Subcutaneous adipose tissue (tissue), 4 donors: ENCODE data around the gene EGFR. TPM values are rescaled to one million over a fixed set of nuclear protein-coding genes. Genes with fewer than 3 reads are reported as not detected.

Source experiments
- CTCF ChIP-seq: fragments of 450-650 bp; IDR thresholded peaks from one replicate; pipeline ENCODE4 v1.5.1; 2016; ENCODE audit warnings: low read depth, mild to moderate bottlenecking, control low read depth, antibody characterized with exemption, moderate library complexity
- total RNA-seq, 4 donors: library from RNA; depleted of rRNA; stranded (reverse); fragments of >200 nt; gene quantifications; one replicate each; pipeline ENCODE4 v1.1.0, GENCODE V29; 2016

EGFR gene
- total RNA-seq, 4 donors from 2014 or later: 84.0 to 132 (median 102) TPM

DNA sequence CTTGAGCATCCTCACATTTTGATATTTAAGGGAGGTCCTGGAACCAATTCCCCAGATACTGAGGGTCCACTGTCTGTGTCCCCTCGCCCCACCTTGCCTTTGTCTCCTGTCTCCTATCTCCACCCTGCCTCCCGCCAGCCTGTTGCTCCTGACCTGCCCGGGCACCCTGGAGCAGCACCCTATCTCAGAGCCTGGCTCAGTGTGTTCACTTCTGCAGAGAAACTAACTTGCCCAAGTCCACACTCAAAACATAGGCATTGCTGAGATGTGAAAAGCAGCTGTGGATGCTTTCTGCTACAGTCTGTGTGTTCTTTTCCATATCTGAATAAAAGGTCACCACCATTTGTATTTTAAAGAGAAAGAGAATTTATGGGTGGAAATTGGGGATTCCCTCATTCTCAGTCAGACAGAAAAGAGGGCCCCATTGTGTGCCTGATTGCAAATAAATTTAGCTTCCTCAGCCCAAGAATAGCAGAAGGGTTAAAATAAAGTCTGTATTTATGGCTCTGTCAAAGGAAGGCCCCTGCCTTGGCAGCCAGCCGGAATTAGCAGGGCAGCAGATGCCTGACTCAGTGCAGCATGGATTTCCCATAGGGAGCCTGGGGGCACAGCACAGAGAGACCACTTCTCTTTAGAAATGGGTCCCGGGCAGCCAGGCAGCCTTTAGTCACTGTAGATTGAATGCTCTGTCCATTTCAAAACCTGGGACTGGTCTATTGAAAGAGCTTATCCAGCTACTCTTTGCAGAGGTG lies 161.3 kb downstream of the EGFR start:
- TF ChIP-seq CTCF: no peak

GRCh38 chr7:55180963-55181542 lies 162.2 kb downstream of the EGFR start:
- no peak for TF ChIP-seq CTCF

- no peak for TF ChIP-seq CTCF
Measured at GRCh38 chr7:55181762-55182161, 162.9 kb downstream of the EGFR start.

GRCh38 chr7:55183897-55184296 lies 165.1 kb downstream of the EGFR start:
- no peak for TF ChIP-seq CTCF

DNA sequence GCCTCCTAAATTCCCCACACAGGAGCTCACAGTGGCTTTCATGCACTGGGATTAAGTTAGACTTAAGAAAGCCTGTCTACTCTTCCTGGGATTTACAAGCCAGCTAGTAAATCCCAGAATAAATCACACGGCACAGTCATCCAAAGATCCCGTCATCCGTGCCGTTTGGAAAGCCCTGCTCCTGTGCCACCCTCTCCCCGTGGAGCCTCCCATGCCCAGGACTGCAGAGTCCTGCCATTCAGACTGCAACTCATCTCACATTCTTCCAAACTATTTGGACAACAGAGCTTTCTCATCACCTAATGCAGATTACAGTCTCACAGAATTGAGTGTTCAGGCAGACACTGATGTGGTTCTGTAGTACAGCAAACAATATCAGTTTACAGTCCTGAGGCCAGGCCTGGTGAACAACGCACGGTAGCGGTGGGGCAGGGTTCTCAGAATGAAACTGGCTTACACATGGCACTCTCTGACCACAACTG lies 166.5 kb downstream of the EGFR start:
- TF ChIP-seq CTCF: no peak

GRCh38 chr7:55185941-55186609 lies 167.3 kb downstream of the EGFR start:
- TF ChIP-seq CTCF: no peak
